Tibial artery (tissue), 4 donors: ENCODE data around the gene UBE2L5.

ENCODE experiments used
- DNase-seq, 2 donors: peaks; one replicate each; pipeline ENCODE4 v3.0.0-alpha.2; 2019
- H3K27ac ChIP-seq, 2 donors: fragments of 200-600 bp; sonication (generic) in 1 of 2; 1 replicate in 1 of 2; 2 replicates in 1 of 2; pipeline ENCODE4 v1.5.1; 2018 to 2019; ENCODE audit warnings: mild to moderate bottlenecking in 1 of 2
- H3K27me3 ChIP-seq, 2 donors: fragments of 200-600 bp; sonication (generic) in 1 of 2; one replicate each; pipeline versions ENCODE4 v1.5.1 to v1.6.0; 2016 to 2019
- H3K36me3 ChIP-seq, 3 donors: fragments of 200-600 bp; sonication (generic) in 2 of 3; one replicate each; pipeline ENCODE4 v1.5.1; 2016 to 2019; ENCODE audit warnings: mild to moderate bottlenecking in 2 of 3
- H3K4me1 ChIP-seq, 4 donors: fragments of 200-600 bp; sonication (generic) in 2 of 4; 1 replicate in 3 of 4; 2 replicates in 1 of 4; pipeline ENCODE4 v1.5.1; 2016 to 2019
- H3K4me3 ChIP-seq, 2 donors: fragments of 200-600 bp; sonication (generic) in 1 of 2; 1 replicate in 1 of 2; 2 replicates in 1 of 2; pipeline ENCODE4 v1.5.1; 2018 to 2019; ENCODE audit warnings: mild to moderate bottlenecking in 2 of 2
- H3K9me3 ChIP-seq, 3 donors: fragments of 200-600 bp; sonication (generic) in 1 of 3; one replicate each; pipeline ENCODE4 v1.5.1; 2016 to 2019
- intact Hi-C: fragments of 100-400 bp; cut with DNase I; formaldehyde crosslinking; loops from one replicate; pipeline ENCODE4 v1.15.0; 2023; ENCODE audit warnings: low total_unique reads
- TF ChIP-seq, protein P1 (sequence below), 2 experiments: fragments of 200-600 bp in 1 of 2; fragments of 450-650 bp in 1 of 2; IDR thresholded peaks; one replicate each; pipeline ENCODE4 v1.5.1; 2017 to 2019; ENCODE audit warnings: antibody characterized with exemption in 2 of 2, mild to moderate bottlenecking in 1 of 2, moderate library complexity in 1 of 2

UBE2L5 gene

DNA sequence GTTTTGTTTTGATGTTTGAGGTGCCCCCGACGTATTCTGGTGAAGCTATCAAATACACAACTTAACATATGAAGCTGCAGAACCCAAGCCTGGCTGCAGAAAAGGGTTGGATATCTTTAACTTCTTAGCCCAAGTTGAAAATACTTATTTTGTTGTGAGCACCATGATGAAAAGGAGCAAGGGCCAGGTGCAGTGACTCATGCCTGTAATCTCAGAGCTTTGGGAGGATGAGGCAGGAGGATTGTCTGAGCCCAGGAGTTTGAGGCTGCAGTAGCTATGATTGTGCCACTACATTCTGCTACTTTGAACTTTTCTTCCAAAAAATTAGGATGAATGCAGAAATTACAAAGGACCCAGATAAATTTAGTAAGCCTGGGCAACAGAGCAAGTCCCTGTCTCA is 44.1 kb upstream of the UBE2L5 start:
- intact Hi-C loops: no loop called here
- no peak overlapping the region for H3K4me3 ChIP-seq
- TF ChIP-seq, protein P1, sequence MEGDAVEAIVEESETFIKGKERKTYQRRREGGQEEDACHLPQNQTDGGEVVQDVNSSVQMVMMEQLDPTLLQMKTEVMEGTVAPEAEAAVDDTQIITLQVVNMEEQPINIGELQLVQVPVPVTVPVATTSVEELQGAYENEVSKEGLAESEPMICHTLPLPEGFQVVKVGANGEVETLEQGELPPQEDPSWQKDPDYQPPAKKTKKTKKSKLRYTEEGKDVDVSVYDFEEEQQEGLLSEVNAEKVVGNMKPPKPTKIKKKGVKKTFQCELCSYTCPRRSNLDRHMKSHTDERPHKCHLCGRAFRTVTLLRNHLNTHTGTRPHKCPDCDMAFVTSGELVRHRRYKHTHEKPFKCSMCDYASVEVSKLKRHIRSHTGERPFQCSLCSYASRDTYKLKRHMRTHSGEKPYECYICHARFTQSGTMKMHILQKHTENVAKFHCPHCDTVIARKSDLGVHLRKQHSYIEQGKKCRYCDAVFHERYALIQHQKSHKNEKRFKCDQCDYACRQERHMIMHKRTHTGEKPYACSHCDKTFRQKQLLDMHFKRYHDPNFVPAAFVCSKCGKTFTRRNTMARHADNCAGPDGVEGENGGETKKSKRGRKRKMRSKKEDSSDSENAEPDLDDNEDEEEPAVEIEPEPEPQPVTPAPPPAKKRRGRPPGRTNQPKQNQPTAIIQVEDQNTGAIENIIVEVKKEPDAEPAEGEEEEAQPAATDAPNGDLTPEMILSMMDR (IDR thresholded peaks at IDR 0.05): no peak
- no peaks in the 10 kb centered on the region for H3K4me1 ChIP-seq
- no peaks in the 10 kb centered on the region for H3K27me3 ChIP-seq
- H3K36me3 ChIP-seq: no peaks in the 10 kb centered on the region
- no peaks in the 10 kb centered on the region for H3K9me3 ChIP-seq
- DNase-seq: no peak
- H3K27ac ChIP-seq: no peak overlapping the region

DNA sequence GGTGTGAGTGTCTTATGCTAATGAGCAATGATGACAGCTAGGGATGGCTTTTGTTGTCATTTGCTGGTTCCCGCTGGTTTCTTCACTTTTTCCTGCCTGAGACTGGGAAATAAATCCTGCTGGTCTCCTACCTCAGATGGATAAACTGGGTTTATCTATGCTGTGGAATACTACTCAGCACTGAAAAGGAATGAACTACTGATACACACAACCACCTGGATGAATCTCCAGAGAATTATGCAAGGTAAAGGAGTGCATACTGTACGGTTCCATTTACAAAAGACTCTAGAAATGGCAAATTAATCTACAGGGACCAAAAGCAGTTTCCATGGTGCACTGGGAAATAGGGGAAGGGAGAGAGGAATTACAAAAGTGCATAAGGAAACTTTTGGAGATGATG is 41.2 kb upstream of the UBE2L5 start:
- TF ChIP-seq, protein P1 (IDR thresholded peaks at IDR 0.05): no peak
- DNase-seq: no peak
- no peaks in the 10 kb centered on the region for H3K4me1 ChIP-seq
- no peak overlapping the region for H3K4me3 ChIP-seq
- no peaks in the 10 kb centered on the region for H3K36me3 ChIP-seq
- intact Hi-C loops: no loop called here
- H3K27me3 ChIP-seq: no peaks in the 10 kb centered on the region
- H3K27ac ChIP-seq: no peak overlapping the region
- no peaks in the 10 kb centered on the region for H3K9me3 ChIP-seq

GRCh38 chr13:30382836-30383525 is 39.3 kb upstream of the UBE2L5 start:
- H3K36me3 ChIP-seq: no peaks in the 10 kb centered on the region
- H3K4me1 ChIP-seq: no peaks in the 10 kb centered on the region
- no peaks in the 10 kb centered on the region for H3K9me3 ChIP-seq
- no peak overlapping the region for H3K27ac ChIP-seq
- TF ChIP-seq, protein P1 (IDR thresholded peaks at IDR 0.05): no peak
- no peak overlapping the region for H3K4me3 ChIP-seq
- no peaks in the 10 kb centered on the region for H3K27me3 ChIP-seq
- peak in 1 of 2 donors; percentile 23 for DNase-seq
- intact Hi-C loops: no loop called here

- TF ChIP-seq, protein P1 (IDR thresholded peaks at IDR 0.05): no peak
- Histone ChIP-seq H3K9me3 (no peaks in the 10 kb centered on the region), H3K27ac (no peak overlapping the region), H3K36me3 (no peaks in the 10 kb centered on the region), H3K4me1 (no peaks in the 10 kb centered on the region), H3K27me3 (no peaks in the 10 kb centered on the region), H3K4me3 (no peak overlapping the region)
- DNase-seq: no peak
- intact Hi-C loops: no loop called here
These were observed 33.6 kb upstream of the UBE2L5 start for GRCh38 chr13:30388406-30389283.

DNA sequence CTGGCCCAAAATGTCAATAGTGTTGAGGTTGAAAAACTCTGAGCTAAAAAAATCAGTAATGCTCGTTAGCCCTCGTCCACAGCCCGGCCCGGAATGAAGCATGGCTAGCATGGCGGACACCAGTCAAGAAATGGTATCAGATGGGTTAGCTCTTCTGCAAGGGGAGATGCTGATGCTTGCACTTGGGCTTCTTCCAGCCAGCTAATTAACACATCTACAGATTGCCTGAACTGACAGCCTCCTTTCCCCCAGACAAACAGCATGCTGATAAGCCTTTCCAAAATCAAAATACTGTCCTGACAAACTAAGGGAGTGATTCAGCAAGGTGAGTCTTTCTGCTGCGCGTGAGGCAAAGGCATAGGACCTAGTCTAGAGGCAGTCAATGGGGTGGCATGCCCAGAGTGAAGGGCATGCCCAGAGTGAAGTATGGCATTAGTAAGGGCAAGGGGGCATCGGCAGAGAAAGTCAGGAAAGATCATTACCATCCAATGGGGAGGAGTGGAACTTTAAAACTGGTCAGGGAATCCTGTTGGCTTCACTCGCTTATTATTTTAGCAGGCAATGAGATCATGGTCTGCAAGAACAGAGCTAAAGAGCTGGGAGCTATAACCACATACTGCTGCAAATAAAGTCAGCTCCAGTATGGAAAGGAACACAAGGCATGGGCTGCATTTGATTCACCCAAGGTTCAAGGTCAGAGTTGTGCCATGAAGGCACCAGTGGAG is 30.2 kb upstream of the UBE2L5 start:
- Histone ChIP-seq H3K36me3 (no peaks in the 10 kb centered on the region), H3K27ac (no peak overlapping the region), H3K9me3 (no peaks in the 10 kb centered on the region), H3K4me1 (peaks cover 0 to 7% (median 2%) of the 10 kb centered on the region in 4 donors), H3K27me3 (no peaks in the 10 kb centered on the region), H3K4me3 (no peak overlapping the region)
- intact Hi-C loops: no loop called here
- no peak for DNase-seq
- TF ChIP-seq, protein P1 (IDR thresholded peaks at IDR 0.05): no peak
